ENCODE measurements around the gene GPR146. TPM values are rescaled to one million over a fixed set of nuclear protein-coding genes. Genes with fewer than 3 reads are reported as not detected.

GPR146 gene
- total and polyA plus RNA-seq, 9 of the 15 experiments (the other 6 are each of a cell fraction or from before 2014, with no cell fraction given), result 0.22 to 3.6 (median 0.64) TPM; not detected in 2

GRCh38 chr7:1028775-1029636 lies 15.3 kb upstream of the GPR146 start (continued):
- TF ChIP-seq E2F5 (CRISPR knock-in tag; IDR thresholded peaks at IDR 0.05), result no peak
- no peak for TF ChIP-seq HNRNPH1 (optimal IDR thresholded peaks at IDR 0.05; ENCODE audit: low read depth, low read length)
- TF ChIP-seq CREB3L1 (IDR thresholded peaks at IDR 0.05; ENCODE audit: borderline replicate concordance, low read depth), result peak; percentile 75
- TF ChIP-seq, protein P1, sequence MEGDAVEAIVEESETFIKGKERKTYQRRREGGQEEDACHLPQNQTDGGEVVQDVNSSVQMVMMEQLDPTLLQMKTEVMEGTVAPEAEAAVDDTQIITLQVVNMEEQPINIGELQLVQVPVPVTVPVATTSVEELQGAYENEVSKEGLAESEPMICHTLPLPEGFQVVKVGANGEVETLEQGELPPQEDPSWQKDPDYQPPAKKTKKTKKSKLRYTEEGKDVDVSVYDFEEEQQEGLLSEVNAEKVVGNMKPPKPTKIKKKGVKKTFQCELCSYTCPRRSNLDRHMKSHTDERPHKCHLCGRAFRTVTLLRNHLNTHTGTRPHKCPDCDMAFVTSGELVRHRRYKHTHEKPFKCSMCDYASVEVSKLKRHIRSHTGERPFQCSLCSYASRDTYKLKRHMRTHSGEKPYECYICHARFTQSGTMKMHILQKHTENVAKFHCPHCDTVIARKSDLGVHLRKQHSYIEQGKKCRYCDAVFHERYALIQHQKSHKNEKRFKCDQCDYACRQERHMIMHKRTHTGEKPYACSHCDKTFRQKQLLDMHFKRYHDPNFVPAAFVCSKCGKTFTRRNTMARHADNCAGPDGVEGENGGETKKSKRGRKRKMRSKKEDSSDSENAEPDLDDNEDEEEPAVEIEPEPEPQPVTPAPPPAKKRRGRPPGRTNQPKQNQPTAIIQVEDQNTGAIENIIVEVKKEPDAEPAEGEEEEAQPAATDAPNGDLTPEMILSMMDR (IDR thresholded peaks at IDR 0.05 in 2 of 3, conservative IDR thresholded peaks at IDR 0.05 in 1 of 3; ENCODE audit: insufficient read depth in 2 of 3, low read depth in 1 of 3, low read length in 3 of 3), result peak in 2 of 3 experiments; percentile 2 to 8; a peak in 1 of 6 replicates
- TF ChIP-seq HMGN3 (IDR thresholded peaks at IDR 0.05; ENCODE audit: borderline replicate concordance, extremely low read depth, insufficient read length, low read depth, low read length), result no peak
- TF ChIP-seq RNF2 (IDR thresholded peaks at IDR 0.05), result 0 out of 2 replicates have a peak, but pooled peaks have one; percentile 17
- TF ChIP-seq SMARCC2 (IDR thresholded peaks at IDR 0.05; ENCODE audit: low read depth), result no peak
- TF ChIP-seq, protein P2, sequence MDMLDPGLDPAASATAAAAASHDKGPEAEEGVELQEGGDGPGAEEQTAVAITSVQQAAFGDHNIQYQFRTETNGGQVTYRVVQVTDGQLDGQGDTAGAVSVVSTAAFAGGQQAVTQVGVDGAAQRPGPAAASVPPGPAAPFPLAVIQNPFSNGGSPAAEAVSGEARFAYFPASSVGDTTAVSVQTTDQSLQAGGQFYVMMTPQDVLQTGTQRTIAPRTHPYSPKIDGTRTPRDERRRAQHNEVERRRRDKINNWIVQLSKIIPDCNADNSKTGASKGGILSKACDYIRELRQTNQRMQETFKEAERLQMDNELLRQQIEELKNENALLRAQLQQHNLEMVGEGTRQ (CRISPR knock-in tag; IDR thresholded peaks at IDR 0.05), result peak; percentile 72
- TF ChIP-seq THRAP3 (IDR thresholded peaks at IDR 0.05; ENCODE audit: borderline replicate concordance), result no peak
- no peak for TF ChIP-seq PCBP2 (IDR thresholded peaks at IDR 0.05; ENCODE audit: low read depth, low read length, poor library complexity, severe bottlenecking)
- TF ChIP-seq, protein P3, sequence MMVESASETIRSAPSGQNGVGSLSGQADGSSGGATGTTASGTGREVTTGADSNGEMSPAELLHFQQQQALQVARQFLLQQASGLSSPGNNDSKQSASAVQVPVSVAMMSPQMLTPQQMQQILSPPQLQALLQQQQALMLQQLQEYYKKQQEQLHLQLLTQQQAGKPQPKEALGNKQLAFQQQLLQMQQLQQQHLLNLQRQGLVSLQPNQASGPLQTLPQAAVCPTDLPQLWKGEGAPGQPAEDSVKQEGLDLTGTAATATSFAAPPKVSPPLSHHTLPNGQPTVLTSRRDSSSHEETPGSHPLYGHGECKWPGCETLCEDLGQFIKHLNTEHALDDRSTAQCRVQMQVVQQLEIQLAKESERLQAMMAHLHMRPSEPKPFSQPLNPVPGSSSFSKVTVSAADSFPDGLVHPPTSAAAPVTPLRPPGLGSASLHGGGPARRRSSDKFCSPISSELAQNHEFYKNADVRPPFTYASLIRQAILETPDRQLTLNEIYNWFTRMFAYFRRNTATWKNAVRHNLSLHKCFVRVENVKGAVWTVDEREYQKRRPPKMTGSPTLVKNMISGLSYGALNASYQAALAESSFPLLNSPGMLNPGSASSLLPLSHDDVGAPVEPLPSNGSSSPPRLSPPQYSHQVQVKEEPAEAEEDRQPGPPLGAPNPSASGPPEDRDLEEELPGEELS (CRISPR knock-in tag; IDR thresholded peaks at IDR 0.05; ENCODE audit: borderline replicate concordance), result no peak
- TF ChIP-seq ATF4 (CRISPR knock-in tag; IDR thresholded peaks at IDR 0.05), result no peak
- no peak for TF ChIP-seq DNMT1 (IDR thresholded peaks at IDR 0.05)
- TF ChIP-seq SRSF1 (IDR thresholded peaks at IDR 0.05; ENCODE audit: low read depth, low read length), result no peak
- no peak for TF ChIP-seq MBD2 (IDR thresholded peaks at IDR 0.05; ENCODE audit: borderline replicate concordance, low read depth)
